HG03342 (cell line): Measurements from ENCODE around the gene TOP3B.
"Not testable (repeated sequence)": the region's sequence is repeated elsewhere in the genome, so short reads cannot be mapped to it uniquely, and the experiment has no call there.

Experiments used
- ATAC-seq: cut with Tn5 transposase; IDR thresholded peaks from one replicate; pipeline ENCODE4 v1.9.1; 2021; ENCODE audit warnings: mild to moderate bottlenecking, moderate library complexity; ENCODE audit not compliant: unreplicated experiment

TOP3B gene

GRCh38 chr22:21945453-21946261 is 36.9 kb downstream of the TOP3B start:
- no peak for ATAC-seq

GRCh38 chr22:21944871-21945270 is 37.7 kb downstream of the TOP3B start:
- no peak for ATAC-seq

GRCh38 chr22:21943571-21944448 is 38.8 kb downstream of the TOP3B start:
- no peak for ATAC-seq

- no peak for ATAC-seq
These were observed 39.9 kb downstream of the TOP3B start for GRCh38 chr22:21942407-21943343.

- no peak for ATAC-seq
These were observed 40.7 kb downstream of the TOP3B start for GRCh38 chr22:21941921-21942320.

- no peak for ATAC-seq
These were observed 42.1 kb downstream of the TOP3B start for GRCh38 chr22:21940521-21940920.

- not testable (repeated sequence) for ATAC-seq
These were observed 42.7 kb downstream of the TOP3B start for GRCh38 chr22:21939935-21940334.

- ATAC-seq, result no peak
These were observed 43.1 kb downstream of the TOP3B start for GRCh38 chr22:21939461-21939913.

GRCh38 chr22:21938906-21939305 is 43.7 kb downstream of the TOP3B start:
- no peak for ATAC-seq

GRCh38 chr22:21938071-21938822 is 44.3 kb downstream of the TOP3B start:
- ATAC-seq, result peak; percentile 91

GRCh38 chr22:21937821-21938070 is 44.8 kb downstream of the TOP3B start:
- ATAC-seq, result no peak

- no peak for ATAC-seq
These were observed 45.4 kb downstream of the TOP3B start for GRCh38 chr22:21937041-21937820.

GRCh38 chr22:21936151-21936775 is 46.3 kb downstream of the TOP3B start:
- ATAC-seq, result no peak

GRCh38 chr22:21933910-21934309 is 48.7 kb downstream of the TOP3B start:
- ATAC-seq, result no peak

- ATAC-seq, result no peak
These were observed 49.2 kb downstream of the TOP3B start for GRCh38 chr22:21933413-21933812.

- no peak for ATAC-seq
These were observed 50.2 kb downstream of the TOP3B start for GRCh38 chr22:21932347-21932746.

- no peak for ATAC-seq
These were observed 51.5 kb downstream of the TOP3B start for GRCh38 chr22:21931056-21931455.

- ATAC-seq, result no peak
These were observed 53.3 kb downstream of the TOP3B start for GRCh38 chr22:21929253-21929652.

GRCh38 chr22:21928048-21928447 is 54.5 kb downstream of the TOP3B start:
- no peak for ATAC-seq
